Lower leg skin (tissue), 4 donors: Measurements from ENCODE around the gene GALNT18. TPM values are rescaled to one million over a fixed set of nuclear protein-coding genes. Genes with fewer than 3 reads are reported as not detected.

Experiments
- DNase-seq, 2 donors: peaks; one replicate each; pipeline ENCODE4 v3.0.0-alpha.2; 2019; ENCODE audit warnings: low spot score in 2 of 2
- H3K4me3 ChIP-seq: fragments of 200-600 bp; sonication (generic); 2 replicates; pipeline ENCODE4 v1.5.1; 2017; ENCODE audit warnings: mild to moderate bottlenecking, low read depth; ENCODE audit not compliant: poor library complexity, severe bottlenecking
- POLR2A ChIP-seq, 2 donors: fragments of 450-650 bp; IDR thresholded peaks; one replicate each; pipeline ENCODE4 v1.6.1; 2016 to 2017; ENCODE audit warnings: antibody characterized with exemption in 2 of 2, mild to moderate bottlenecking in 1 of 2, moderate library complexity in 1 of 2
- WGBS, 2 donors: methylation state at CpG; one replicate each; pipeline ENCODE4 v1.1.5; 2018; 5-methylcytosine and 5-hydroxymethylcytosine counted together
- intact Hi-C: fragments of 100-400 bp; cut with DNase I; formaldehyde crosslinking; loops from one replicate; pipeline ENCODE4 v1.15.0; 2023; ENCODE audit warnings: low total_unique reads
- total RNA-seq, 4 donors: library from RNA; depleted of rRNA; stranded (reverse); fragments of >200 nt; gene quantifications; one replicate each; pipeline ENCODE4 v1.1.0, GENCODE V29; 2016
- TF ChIP-seq, protein P1 (sequence below), 3 donors: fragments of 450-650 bp; IDR thresholded peaks; one replicate each; pipeline ENCODE4 v1.5.1; 2016; ENCODE audit warnings: antibody characterized with exemption in 3 of 3, mild to moderate bottlenecking in 3 of 3, moderate library complexity in 2 of 3

The GALNT18 gene
- total RNA-seq, 4 donors from 2014 or later = 11.5 to 33.0 (median 17.7) TPM

GRCh38 chr11:11478687-11479086 is 143.1 kb downstream of the GALNT18 start:
- no peak overlapping the region for H3K4me3 ChIP-seq
- no peak for TF ChIP-seq POLR2A (IDR thresholded peaks at IDR 0.05)
- TF ChIP-seq, protein P1, sequence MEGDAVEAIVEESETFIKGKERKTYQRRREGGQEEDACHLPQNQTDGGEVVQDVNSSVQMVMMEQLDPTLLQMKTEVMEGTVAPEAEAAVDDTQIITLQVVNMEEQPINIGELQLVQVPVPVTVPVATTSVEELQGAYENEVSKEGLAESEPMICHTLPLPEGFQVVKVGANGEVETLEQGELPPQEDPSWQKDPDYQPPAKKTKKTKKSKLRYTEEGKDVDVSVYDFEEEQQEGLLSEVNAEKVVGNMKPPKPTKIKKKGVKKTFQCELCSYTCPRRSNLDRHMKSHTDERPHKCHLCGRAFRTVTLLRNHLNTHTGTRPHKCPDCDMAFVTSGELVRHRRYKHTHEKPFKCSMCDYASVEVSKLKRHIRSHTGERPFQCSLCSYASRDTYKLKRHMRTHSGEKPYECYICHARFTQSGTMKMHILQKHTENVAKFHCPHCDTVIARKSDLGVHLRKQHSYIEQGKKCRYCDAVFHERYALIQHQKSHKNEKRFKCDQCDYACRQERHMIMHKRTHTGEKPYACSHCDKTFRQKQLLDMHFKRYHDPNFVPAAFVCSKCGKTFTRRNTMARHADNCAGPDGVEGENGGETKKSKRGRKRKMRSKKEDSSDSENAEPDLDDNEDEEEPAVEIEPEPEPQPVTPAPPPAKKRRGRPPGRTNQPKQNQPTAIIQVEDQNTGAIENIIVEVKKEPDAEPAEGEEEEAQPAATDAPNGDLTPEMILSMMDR (IDR thresholded peaks at IDR 0.05) = no peak
- WGBS, 2 donors = 78% methylated on average over 11 to 12 of the region's 12 CpGs
- DNase-seq = no peak
- intact Hi-C loops = no loop called here

GRCh38 chr11:11477695-11478420 is 143.9 kb downstream of the GALNT18 start:
- TF ChIP-seq, protein P1 (IDR thresholded peaks at IDR 0.05) = no peak
- TF ChIP-seq POLR2A (IDR thresholded peaks at IDR 0.05) = no peak
- no peak for DNase-seq
- H3K4me3 ChIP-seq = no peak overlapping the region
- WGBS, 2 donors = 62 to 67% methylated on average over 2 of the region's 2 CpGs
- intact Hi-C loops = no loop called here

GRCh38 chr11:11476971-11477645 is 144.7 kb downstream of the GALNT18 start:
- intact Hi-C loops = no loop called here
- no peak for DNase-seq
- no peak overlapping the region for H3K4me3 ChIP-seq
- 54 to 60% methylated on average over 4 of the region's 4 CpGs for WGBS, 2 donors
- TF ChIP-seq, protein P1 (IDR thresholded peaks at IDR 0.05) = no peak
- no peak for TF ChIP-seq POLR2A (IDR thresholded peaks at IDR 0.05)

DNA sequence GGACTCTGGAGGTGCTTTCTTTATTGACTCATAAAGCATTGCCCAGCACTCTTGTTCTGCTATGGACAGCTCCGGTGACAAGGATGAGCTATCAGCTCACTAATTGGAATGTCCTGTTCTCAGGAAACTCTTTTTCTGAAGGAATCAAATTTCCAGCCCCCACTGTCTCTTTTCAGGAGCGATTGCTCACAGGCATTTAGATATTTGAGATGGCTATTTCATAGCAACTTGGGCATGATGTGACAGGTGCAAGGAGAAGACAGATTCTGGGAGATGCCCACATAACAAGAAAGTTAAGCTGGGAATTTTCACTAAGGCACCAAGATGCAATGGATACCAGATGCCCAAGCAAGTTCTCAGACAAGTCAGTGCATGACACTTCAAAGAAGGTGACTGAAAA is 145.3 kb downstream of the GALNT18 start:
- WGBS, 2 donors = 71 to 78% methylated on average over 2 of the region's 2 CpGs
- DNase-seq = no peak
- TF ChIP-seq, protein P1 (IDR thresholded peaks at IDR 0.05) = no peak
- TF ChIP-seq POLR2A (IDR thresholded peaks at IDR 0.05) = no peak
- no peak overlapping the region for H3K4me3 ChIP-seq
- intact Hi-C loops = no loop called here

DNA sequence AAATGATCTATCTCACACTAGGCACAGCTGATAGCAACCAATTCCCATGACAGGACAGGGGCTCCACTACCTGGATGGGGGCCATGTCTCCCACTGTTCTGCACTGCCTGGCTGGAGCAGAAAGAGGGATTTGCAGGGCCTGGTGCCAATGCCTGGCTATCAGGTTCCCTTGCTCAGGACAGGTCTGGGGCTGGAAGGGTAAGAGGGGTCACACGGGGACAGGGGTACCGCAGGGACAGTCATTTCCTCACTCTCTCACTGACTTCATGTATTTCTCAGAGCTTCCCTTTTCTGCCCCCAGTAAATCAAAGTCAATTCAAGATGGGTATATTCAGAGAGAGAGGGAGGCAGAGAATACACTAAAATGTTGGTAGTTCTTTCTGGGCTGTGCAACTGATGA is 149.7 kb downstream of the GALNT18 start:
- no peak for TF ChIP-seq POLR2A (IDR thresholded peaks at IDR 0.05)
- TF ChIP-seq, protein P1 (IDR thresholded peaks at IDR 0.05) = no peak
- no peak for DNase-seq
- H3K4me3 ChIP-seq = no peak overlapping the region
- intact Hi-C loops = no loop called here
- 86 to 89% methylated on average over 2 of the region's 2 CpGs for WGBS, 2 donors
